Measurements from ENCODE around the gene SAG. TPM values are rescaled to one million over a fixed set of nuclear protein-coding genes. Genes with fewer than 3 reads are reported as not detected.

SAG gene
- total and polyA plus RNA-seq, 9 of the 15 experiments (the other 6 are each of a cell fraction or from before 2014, with no cell fraction given), result 0.04 to 0.64 (median 0.31) TPM; not detected in 5

GRCh38 chr2:233384015-233384414, 76.4 kb downstream of the SAG start:
- POLR2A ChIA-PET, result interaction anchor here (0.5 to 0.6 kb wide), 2 partner anchors 410 to 1217 kb away, joined by 3 read pairs; no protein-coding TSS in a partner anchor
- in situ Hi-C loops (cut with MboI) (no loop called here), intact Hi-C loops (cut with micrococcal nuclease) (loop anchor here (2.0 to 5.0 kb wide), 2 partner anchors 59 to 112 kb away; no protein-coding TSS in a partner anchor)
- CTCF ChIA-PET (ENCODE audit: low intra/inter-chr PET ratio), result no interaction called here
- H3K9me1 ChIP-seq (ENCODE audit: control insufficient read depth, insufficient read depth, low read length), result peaks cover 3% of the 10 kb centered on the region
- H3K4me2 ChIP-seq (ENCODE audit: insufficient read depth, low read length), result no peak overlapping the region
- peaks cover 32% of the 10 kb centered on the region for H3K79me2 ChIP-seq (ENCODE audit: control insufficient read depth, insufficient read depth, low read length)
- H3K36me3 ChIP-seq (ENCODE audit: control insufficient read depth, insufficient read depth, low read length), result no peaks in the 10 kb centered on the region
- WGBS (ENCODE audit: insufficient coverage, low coverage, missing lambda C conversion rate), result 18% methylated on average over 10 of the region's 10 CpGs
- H3K4me3 ChIP-seq, result no peak overlapping the region
- 0 out of 2 replicates have a peak, but pooled peaks cover 5% of the 10 kb centered on the region for H4K20me1 ChIP-seq (replicated peaks; ENCODE audit: control insufficient read depth, insufficient read depth, low read length)
- DNase-seq (ENCODE audit: extremely low read depth in 1 of 4, low spot score in 3 of 4) (peak; percentile 54 to 61 (median 56)), FAIRE-seq (peak; percentile 84), ATAC-seq (peak; percentile 92)
- no TSS peak for BruUV-seq (replicated peaks)
- H3K9me3 ChIP-seq (replicated peaks; ENCODE audit: control insufficient read depth, insufficient read depth, low read depth, low read length), result no peaks in the 10 kb centered on the region
- no peak overlapping the region for H3K9ac ChIP-seq (ENCODE audit: insufficient read depth in 1 of 2, low read depth in 2 of 2, low read length in 2 of 2)
- H3K4me1 ChIP-seq (replicated peaks in 1 of 2; ENCODE audit: control insufficient read depth in 2 of 2, insufficient read depth in 2 of 2, low read length in 2 of 2), result peaks cover 5 to 10% of the 10 kb centered on the region in 2 experiments; a peak in 4 of 5 replicates
- no peak overlapping the region for H2AFZ ChIP-seq (ENCODE audit: low read depth, low read length)
- H3K27me3 ChIP-seq (ENCODE audit: control insufficient read depth in 2 of 2, insufficient read depth in 2 of 2, low read length in 2 of 2), result no peaks in the 10 kb centered on the region
- no peak overlapping the region for H3K27ac ChIP-seq (ENCODE audit: extremely low read depth, low read depth, low read length)
- no peak for TF ChIP-seq GTF3C2 (IDR thresholded peaks at IDR 0.05; ENCODE audit: borderline replicate concordance, extremely low read depth, insufficient read length)
- TF ChIP-seq GMEB1 (CRISPR knock-in tag; IDR thresholded peaks at IDR 0.05), result no peak
- no peak for TF ChIP-seq ZNF41 (CRISPR knock-in tag; conservative IDR thresholded peaks at IDR 0.05)
- no peak for TF ChIP-seq ZFP1 (CRISPR knock-in tag; IDR thresholded peaks at IDR 0.05)
- TF ChIP-seq, protein P1, sequence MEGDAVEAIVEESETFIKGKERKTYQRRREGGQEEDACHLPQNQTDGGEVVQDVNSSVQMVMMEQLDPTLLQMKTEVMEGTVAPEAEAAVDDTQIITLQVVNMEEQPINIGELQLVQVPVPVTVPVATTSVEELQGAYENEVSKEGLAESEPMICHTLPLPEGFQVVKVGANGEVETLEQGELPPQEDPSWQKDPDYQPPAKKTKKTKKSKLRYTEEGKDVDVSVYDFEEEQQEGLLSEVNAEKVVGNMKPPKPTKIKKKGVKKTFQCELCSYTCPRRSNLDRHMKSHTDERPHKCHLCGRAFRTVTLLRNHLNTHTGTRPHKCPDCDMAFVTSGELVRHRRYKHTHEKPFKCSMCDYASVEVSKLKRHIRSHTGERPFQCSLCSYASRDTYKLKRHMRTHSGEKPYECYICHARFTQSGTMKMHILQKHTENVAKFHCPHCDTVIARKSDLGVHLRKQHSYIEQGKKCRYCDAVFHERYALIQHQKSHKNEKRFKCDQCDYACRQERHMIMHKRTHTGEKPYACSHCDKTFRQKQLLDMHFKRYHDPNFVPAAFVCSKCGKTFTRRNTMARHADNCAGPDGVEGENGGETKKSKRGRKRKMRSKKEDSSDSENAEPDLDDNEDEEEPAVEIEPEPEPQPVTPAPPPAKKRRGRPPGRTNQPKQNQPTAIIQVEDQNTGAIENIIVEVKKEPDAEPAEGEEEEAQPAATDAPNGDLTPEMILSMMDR (IDR thresholded peaks at IDR 0.05 in 2 of 3, conservative IDR thresholded peaks at IDR 0.05 in 1 of 3; ENCODE audit: insufficient read depth in 2 of 3, low read depth in 1 of 3, low read length in 3 of 3), result peak; percentile 55 to 67 (median 66)
